Hepatocyte (in vitro differentiated cells): ENCODE measurements around the gene ENTHD1.

Experiments
- EZH2phosphoT487 ChIP-seq: fragments of 200-600 bp; sonication (generic); IDR thresholded peaks from one replicate; pipeline ENCODE4 v1.6.1; 2018; ENCODE audit warnings: antibody characterized with exemption, mild to moderate bottlenecking, low read depth, moderate library complexity; ENCODE audit not compliant: unreplicated experiment, severe bottlenecking
- TF ChIP-seq, protein P1 (sequence below): fragments of 200-600 bp; sonication (generic); IDR thresholded peaks from 2 replicates; pipeline ENCODE4 v1.5.1; 2016; ENCODE audit warnings: antibody characterized with exemption, mild to moderate bottlenecking; ENCODE audit not compliant: poor library complexity

GRCh38 chr22:39733191-39733590 is 160.4 kb downstream of the ENTHD1 start:
- TF ChIP-seq, protein P1, sequence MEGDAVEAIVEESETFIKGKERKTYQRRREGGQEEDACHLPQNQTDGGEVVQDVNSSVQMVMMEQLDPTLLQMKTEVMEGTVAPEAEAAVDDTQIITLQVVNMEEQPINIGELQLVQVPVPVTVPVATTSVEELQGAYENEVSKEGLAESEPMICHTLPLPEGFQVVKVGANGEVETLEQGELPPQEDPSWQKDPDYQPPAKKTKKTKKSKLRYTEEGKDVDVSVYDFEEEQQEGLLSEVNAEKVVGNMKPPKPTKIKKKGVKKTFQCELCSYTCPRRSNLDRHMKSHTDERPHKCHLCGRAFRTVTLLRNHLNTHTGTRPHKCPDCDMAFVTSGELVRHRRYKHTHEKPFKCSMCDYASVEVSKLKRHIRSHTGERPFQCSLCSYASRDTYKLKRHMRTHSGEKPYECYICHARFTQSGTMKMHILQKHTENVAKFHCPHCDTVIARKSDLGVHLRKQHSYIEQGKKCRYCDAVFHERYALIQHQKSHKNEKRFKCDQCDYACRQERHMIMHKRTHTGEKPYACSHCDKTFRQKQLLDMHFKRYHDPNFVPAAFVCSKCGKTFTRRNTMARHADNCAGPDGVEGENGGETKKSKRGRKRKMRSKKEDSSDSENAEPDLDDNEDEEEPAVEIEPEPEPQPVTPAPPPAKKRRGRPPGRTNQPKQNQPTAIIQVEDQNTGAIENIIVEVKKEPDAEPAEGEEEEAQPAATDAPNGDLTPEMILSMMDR = no peak
- no peak for TF ChIP-seq EZH2phosphoT487
